ENCODE data around the gene SYNRG. TPM values are rescaled to one million over a fixed set of nuclear protein-coding genes. Genes with fewer than 3 reads are reported as not detected.

Gene SYNRG
- total RNA-seq, 1 donor from 2014 or later = 19.4 TPM

DNA sequence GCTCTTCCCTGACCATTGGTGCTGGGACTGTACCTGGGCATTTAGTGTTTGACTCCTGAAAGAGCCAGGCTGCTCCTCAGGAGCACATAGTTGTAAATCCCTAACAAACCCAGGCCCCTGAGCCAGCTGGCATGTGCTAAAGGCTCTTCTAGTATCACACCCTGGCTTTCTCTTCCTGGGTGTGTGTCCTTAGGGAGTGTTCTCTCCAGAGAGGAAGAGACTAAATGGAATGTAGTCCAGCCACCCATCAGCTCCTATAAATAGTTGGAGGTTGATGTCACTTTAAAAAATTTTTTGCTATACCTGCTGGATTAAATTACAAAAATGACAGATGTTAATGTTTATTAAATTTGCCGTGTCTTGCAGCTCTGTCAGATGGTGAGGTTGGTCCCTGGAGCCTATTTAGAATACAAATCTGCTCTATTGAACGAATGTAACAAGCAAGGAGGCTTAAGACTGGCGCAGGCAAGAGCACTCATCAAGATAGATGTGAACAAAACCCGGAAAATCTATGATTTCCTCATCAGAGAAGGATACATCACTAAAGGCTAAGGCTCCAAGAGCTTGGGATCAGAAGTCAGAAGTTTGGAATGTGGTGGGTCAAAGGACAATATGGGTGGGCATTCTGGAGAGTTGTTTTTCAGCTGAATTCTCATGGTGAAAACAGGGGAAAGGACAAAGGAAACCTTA, 132.6 kb downstream of the SYNRG start:
- peak in 1 of 2 donors; percentile 86 for DNase-seq (ENCODE audit: low read depth in 2 of 2)

GRCh38 chr17:37475731-37476420, 133.3 kb downstream of the SYNRG start:
- DNase-seq (ENCODE audit: low read depth in 2 of 2) = no peak

GRCh38 chr17:37470181-37470580, 139.0 kb downstream of the SYNRG start:
- no peak for DNase-seq (ENCODE audit: low read depth in 2 of 2)

- no peak for DNase-seq (ENCODE audit: low read depth in 2 of 2)
Measured at GRCh38 chr17:37466471-37466870, 142.7 kb downstream of the SYNRG start.

GRCh38 chr17:37465069-37465616, 144.1 kb downstream of the SYNRG start:
- peak; percentile 86 to 97 for DNase-seq (ENCODE audit: low read depth in 2 of 2)

Other genes with a start within 250 kb of the SYNRG start
- not detected in 2 replicates for gene C17orf78, start 233.4 kb downstream of the SYNRG start, total RNA-seq
- gene ACACA, start 202.6 kb downstream of the SYNRG start, total RNA-seq = 26.8 and 29.2 TPM in 2 replicates
- 8.5 and 15.3 TPM in 2 replicates for gene TADA2A, start 202.5 kb downstream of the SYNRG start, total RNA-seq
- 17.9 and 18.8 TPM in 2 replicates for gene DUSP14, start 119.5 kb downstream of the SYNRG start, total RNA-seq
- gene DDX52, start 34.0 kb upstream of the SYNRG start, total RNA-seq = 19.4 and 27.4 TPM in 2 replicates
- gene HNF1B, start 135.6 kb upstream of the SYNRG start, total RNA-seq = not detected in 2 replicates